Measurements from ENCODE around the gene THAP3. TPM values are rescaled to one million over a fixed set of nuclear protein-coding genes. Genes with fewer than 3 reads are reported as not detected.

THAP3 gene
- total and polyA plus RNA-seq, 2 donors (not counting 1 experiment from before 2014, with no cell fraction given) = 20.2 to 30.4 TPM

DNA sequence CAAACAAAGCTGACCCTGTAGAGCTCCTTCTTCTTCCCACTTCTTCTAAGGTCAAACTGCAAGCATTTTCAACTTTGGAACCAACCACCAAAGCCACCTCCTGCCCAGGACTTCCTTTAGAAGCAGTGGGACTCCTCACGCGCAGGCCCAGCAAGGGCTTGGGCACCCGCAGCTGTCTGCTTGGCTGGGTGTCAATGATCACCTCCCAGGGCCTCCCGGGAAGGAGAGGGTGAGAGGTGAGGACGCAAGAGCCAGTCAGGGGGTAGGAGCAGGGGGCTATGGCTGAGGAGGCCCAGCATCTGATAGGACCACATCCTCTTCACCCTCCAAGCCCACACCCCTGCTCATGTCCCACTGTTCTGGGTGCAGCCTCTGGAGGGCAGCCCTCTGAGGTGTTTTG, 32.2 kb upstream of the THAP3 start:
- ChIA-PET POLR2A (no interaction called here), CTCF (no interaction called here)
- no peak overlapping the region for H3K9ac ChIP-seq (ENCODE audit: low read length)
- Mint-ChIP-seq H3K27ac (no peak overlapping the region), H3K4me1 (peaks cover 10% of the 10 kb centered on the region), H3K4me3 (no peak overlapping the region), H3K9me3 (ENCODE audit: insufficient read depth) (no peaks in the 10 kb centered on the region), H3K27me3 (no peaks in the 10 kb centered on the region)
- ATAC-seq (ENCODE audit: low read depth) (no peak), DNase-seq (no peak)
- peaks cover 0 to 76% of the 10 kb centered on the region in 2 experiments for H3K36me3 ChIP-seq (replicated peaks in 1 of 2; ENCODE audit: control extremely low read depth in 1 of 2, control insufficient read depth in 1 of 2, extremely low read depth in 1 of 2, insufficient read depth in 2 of 2, low read length in 1 of 2)
- no peak overlapping the region for H3K4me3 ChIP-seq (ENCODE audit: control extremely low read depth in 1 of 5, extremely low read depth in 1 of 5, insufficient read depth in 1 of 5, low read depth in 2 of 5, low read length in 4 of 5)
- no peak overlapping the region for H3K4me2 ChIP-seq (replicated peaks; ENCODE audit: low read depth, low read length, poor library complexity, severe bottlenecking)
- no CpG with 5 or more reads among the region's 5 CpGs for WGBS (ENCODE audit: insufficient coverage)
- intact Hi-C loops (cut with micrococcal nuclease) = no loop called here
- H3K4me1 ChIP-seq (ENCODE audit: control insufficient read depth in 2 of 2, insufficient read depth in 2 of 2, low read length in 2 of 2) = peaks cover 0 to 15% of the 10 kb centered on the region in 2 donors
- no peaks in the 10 kb centered on the region for H3K27me3 ChIP-seq (replicated peaks in 1 of 4; ENCODE audit: control extremely low read depth in 1 of 4, control insufficient read depth in 3 of 4, insufficient read depth in 4 of 4, low read length in 3 of 4)
- peaks cover 46% of the 10 kb centered on the region for H4K20me1 ChIP-seq (ENCODE audit: control insufficient read depth, insufficient read depth, low read length, poor library complexity, severe bottlenecking)
- no peak overlapping the region for H2AFZ ChIP-seq (ENCODE audit: insufficient read depth, low read depth, low read length, poor library complexity, severe bottlenecking)
- no peak overlapping the region for H3K27ac ChIP-seq (ENCODE audit: low read length in 2 of 2)
- H3K79me2 ChIP-seq (ENCODE audit: control insufficient read depth, insufficient read depth, low read length) = peaks cover 17% of the 10 kb centered on the region
- H3K9me3 ChIP-seq (ENCODE audit: control extremely low read depth in 1 of 3, control insufficient read depth in 2 of 3, insufficient read depth in 1 of 3, low read length in 2 of 3) = no peaks in the 10 kb centered on the region
- no peak for TF ChIP-seq EZH2 (IDR thresholded peaks at IDR 0.05; ENCODE audit: borderline replicate concordance, insufficient read depth, low read depth, low read length, poor library complexity, severe bottlenecking)
- TF ChIP-seq, protein P1, sequence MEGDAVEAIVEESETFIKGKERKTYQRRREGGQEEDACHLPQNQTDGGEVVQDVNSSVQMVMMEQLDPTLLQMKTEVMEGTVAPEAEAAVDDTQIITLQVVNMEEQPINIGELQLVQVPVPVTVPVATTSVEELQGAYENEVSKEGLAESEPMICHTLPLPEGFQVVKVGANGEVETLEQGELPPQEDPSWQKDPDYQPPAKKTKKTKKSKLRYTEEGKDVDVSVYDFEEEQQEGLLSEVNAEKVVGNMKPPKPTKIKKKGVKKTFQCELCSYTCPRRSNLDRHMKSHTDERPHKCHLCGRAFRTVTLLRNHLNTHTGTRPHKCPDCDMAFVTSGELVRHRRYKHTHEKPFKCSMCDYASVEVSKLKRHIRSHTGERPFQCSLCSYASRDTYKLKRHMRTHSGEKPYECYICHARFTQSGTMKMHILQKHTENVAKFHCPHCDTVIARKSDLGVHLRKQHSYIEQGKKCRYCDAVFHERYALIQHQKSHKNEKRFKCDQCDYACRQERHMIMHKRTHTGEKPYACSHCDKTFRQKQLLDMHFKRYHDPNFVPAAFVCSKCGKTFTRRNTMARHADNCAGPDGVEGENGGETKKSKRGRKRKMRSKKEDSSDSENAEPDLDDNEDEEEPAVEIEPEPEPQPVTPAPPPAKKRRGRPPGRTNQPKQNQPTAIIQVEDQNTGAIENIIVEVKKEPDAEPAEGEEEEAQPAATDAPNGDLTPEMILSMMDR (IDR thresholded peaks at IDR 0.05) = no peak

DNA sequence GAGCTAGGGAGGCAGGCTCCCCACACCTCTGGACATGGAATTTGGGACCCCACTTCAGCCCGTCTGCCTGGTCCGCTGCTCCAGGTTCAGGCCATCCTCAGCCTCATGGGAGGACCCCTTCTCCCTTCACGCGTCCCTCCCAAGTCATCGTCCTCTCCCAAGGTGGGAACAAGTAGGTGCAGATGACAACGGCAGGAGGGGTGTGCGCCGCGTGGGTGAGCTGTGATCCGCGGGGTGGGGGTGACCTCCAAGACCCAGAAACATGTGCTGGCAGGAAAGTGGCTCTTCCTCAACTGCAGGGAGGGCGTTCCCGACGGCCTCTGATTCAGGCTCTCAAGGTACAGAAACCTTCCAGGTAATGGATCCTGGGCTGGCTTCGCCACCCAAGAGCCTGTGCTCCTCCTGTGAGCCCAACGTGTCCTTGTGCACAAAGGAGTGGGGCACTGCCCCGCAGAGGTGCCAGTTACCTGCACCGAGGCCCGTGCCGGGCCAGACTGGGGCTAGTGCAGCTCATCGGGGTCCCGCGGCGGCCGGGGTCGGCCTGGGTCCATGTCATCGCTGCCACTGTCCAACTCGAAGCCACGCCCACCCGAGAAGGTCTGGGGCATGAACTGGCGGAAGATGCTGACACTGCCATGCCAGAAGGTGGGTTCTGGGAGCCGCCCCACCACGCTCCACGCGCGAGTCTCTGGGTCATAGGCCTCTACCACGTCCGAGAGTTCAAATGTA, 31.6 kb upstream of the THAP3 start:
- DNase-seq (no peak), ATAC-seq (ENCODE audit: low read depth) (no peak)
- Histone ChIP-seq H3K9ac (ENCODE audit: low read length) (no peak overlapping the region), H3K27ac (ENCODE audit: low read length in 2 of 2) (no peak overlapping the region), H4K20me1 (ENCODE audit: control insufficient read depth, insufficient read depth, low read length, poor library complexity, severe bottlenecking) (peaks cover 52% of the 10 kb centered on the region), H3K27me3 (replicated peaks in 1 of 4; ENCODE audit: control extremely low read depth in 1 of 4, control insufficient read depth in 3 of 4, insufficient read depth in 4 of 4, low read length in 3 of 4) (no peaks in the 10 kb centered on the region), H3K4me3 (ENCODE audit: control extremely low read depth in 1 of 5, extremely low read depth in 1 of 5, insufficient read depth in 1 of 5, low read depth in 2 of 5, low read length in 4 of 5) (no peak overlapping the region), H3K4me2 (replicated peaks; ENCODE audit: low read depth, low read length, poor library complexity, severe bottlenecking) (no peak overlapping the region), H3K9me3 (ENCODE audit: control extremely low read depth in 1 of 3, control insufficient read depth in 2 of 3, insufficient read depth in 1 of 3, low read length in 2 of 3) (no peaks in the 10 kb centered on the region), H3K79me2 (ENCODE audit: control insufficient read depth, insufficient read depth, low read length) (peaks cover 23% of the 10 kb centered on the region), H3K4me1 (ENCODE audit: control insufficient read depth in 2 of 2, insufficient read depth in 2 of 2, low read length in 2 of 2) (peaks cover 0 to 11% of the 10 kb centered on the region in 2 donors), H3K36me3 (replicated peaks in 1 of 2; ENCODE audit: control extremely low read depth in 1 of 2, control insufficient read depth in 1 of 2, extremely low read depth in 1 of 2, insufficient read depth in 2 of 2, low read length in 1 of 2) (peaks cover 0 to 76% of the 10 kb centered on the region in 2 experiments), H2AFZ (ENCODE audit: insufficient read depth, low read depth, low read length, poor library complexity, severe bottlenecking) (no peak overlapping the region)
- ChIA-PET CTCF (no interaction called here), POLR2A (interaction anchor here (0.6 kb wide), 1 partner anchor 31 kb away, joined by 6 read pairs; no protein-coding TSS in a partner anchor)
- Mint-ChIP-seq H3K4me1 (peaks cover 6% of the 10 kb centered on the region), H3K27me3 (no peaks in the 10 kb centered on the region), H3K4me3 (no peak overlapping the region), H3K27ac (no peak overlapping the region), H3K9me3 (ENCODE audit: insufficient read depth) (no peaks in the 10 kb centered on the region)
- 97% methylated on average over 34 of the region's 38 CpGs for WGBS (ENCODE audit: insufficient coverage)
- no peak for TF ChIP-seq EZH2 (IDR thresholded peaks at IDR 0.05; ENCODE audit: borderline replicate concordance, insufficient read depth, low read depth, low read length, poor library complexity, severe bottlenecking)
- TF ChIP-seq, protein P1 (IDR thresholded peaks at IDR 0.05) = no peak
- intact Hi-C loops (cut with micrococcal nuclease) = no loop called here
